Activated T-cell treated with anti-CD3 and anti-CD28 coated beads, Interleukin-2, amount 50 U/mL, for 1 hour (primary cell): ENCODE results near the gene MRPL55.
"Not testable (repeated sequence)": the region's sequence is repeated elsewhere in the genome, so short reads cannot be mapped to it uniquely, and the experiment has no call there.

ENCODE experiments used
- DNase-seq: peaks from one replicate; pipeline ENCODE4 v3.0.0-alpha.2; 2020

Gene MRPL55

DNA sequence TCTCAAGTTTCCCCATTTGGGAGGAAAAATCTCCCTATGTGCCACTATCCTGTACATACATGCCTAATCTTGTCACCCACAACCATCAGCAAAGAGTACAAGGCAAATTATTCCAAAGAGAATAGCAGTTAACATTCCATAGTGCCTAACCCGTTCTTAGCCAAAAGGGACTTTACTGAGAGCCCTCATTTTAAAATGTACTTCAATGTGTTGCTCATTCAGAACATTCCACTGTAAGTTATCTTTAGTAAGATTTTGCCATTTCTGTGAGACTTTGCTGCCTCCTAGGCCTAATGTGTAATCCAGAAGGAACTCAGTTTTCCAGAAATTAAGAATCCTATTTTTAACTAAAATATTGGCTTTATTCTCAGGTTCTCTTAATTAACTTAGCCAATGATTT, 11.3 kb upstream of the MRPL55 start:
- DNase-seq, result no peak

- DNase-seq, result no peak
Measured at GRCh38 chr1:228118040-228118439, 8.9 kb upstream of the MRPL55 start.

DNA sequence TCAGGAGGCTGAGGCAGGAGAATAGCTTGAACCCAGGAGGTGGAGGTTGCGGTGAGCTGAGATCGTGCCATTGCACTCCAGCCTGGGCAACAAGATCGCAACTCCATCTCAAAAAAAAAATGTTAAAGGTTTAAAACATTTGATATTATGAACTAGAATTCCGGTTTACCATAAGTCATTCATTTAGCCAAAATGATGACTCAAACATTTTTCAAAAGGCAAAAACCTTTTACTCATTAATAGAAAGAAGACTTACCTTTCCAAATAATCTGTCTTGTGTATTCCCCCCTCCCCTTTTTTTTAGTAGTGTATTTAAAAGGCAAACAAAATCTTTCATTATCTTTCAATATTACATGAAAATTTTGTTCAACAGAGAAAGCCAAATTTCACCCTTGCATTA, 8.2 kb upstream of the MRPL55 start:
- no peak for DNase-seq

DNA sequence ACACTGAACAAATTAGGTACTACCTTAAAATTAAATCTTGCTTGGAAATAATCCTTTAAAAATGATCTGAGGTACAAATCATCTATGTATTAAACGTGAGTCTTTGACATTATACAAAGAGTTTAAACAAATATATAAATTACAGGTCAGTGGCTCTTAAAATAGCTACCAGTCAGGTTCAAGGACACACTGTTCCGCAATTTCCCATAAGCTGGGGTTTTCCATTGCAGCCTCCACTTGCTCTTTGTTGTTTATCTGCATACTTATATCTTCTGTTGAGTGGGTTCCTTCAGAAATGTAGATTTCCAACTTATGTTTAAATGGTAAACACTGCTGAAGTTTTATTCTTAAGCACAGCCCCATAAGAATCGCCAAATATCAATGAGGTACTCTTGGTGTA, 5.7 kb upstream of the MRPL55 start:
- DNase-seq, result no peak

DNA sequence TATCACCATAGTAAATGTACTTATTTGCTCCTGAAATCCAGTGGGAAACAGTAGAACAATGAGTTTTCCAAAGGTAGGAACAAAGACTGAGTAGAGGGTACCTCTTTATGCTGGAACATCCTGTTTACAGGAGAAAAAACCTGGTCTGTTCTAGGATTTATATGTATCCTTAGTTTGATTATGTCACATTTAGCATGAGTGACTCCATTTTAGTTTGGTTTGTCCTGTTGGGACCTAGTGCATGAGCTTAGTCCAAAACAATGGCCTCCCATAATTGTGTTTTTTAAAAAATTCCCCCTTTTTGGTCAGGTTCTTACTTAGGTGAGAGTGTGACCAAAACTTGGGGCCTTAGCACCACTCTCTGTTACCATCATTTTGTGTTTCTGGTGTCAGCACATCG, 3.5 kb upstream of the MRPL55 start:
- DNase-seq, result no peak

- DNase-seq, result no peak
Measured at GRCh38 chr1:228112167-228112566, 3.1 kb upstream of the MRPL55 start.

GRCh38 chr1:228111315-228111714, 2.2 kb upstream of the MRPL55 start:
- DNase-seq, result not testable (repeated sequence)

- no peak for DNase-seq
Measured at GRCh38 chr1:228110556-228110955, 1.5 kb upstream of the MRPL55 start.

GRCh38 chr1:228109962-228110488, 926 bp upstream of the MRPL55 start:
- DNase-seq, result no peak

DNA sequence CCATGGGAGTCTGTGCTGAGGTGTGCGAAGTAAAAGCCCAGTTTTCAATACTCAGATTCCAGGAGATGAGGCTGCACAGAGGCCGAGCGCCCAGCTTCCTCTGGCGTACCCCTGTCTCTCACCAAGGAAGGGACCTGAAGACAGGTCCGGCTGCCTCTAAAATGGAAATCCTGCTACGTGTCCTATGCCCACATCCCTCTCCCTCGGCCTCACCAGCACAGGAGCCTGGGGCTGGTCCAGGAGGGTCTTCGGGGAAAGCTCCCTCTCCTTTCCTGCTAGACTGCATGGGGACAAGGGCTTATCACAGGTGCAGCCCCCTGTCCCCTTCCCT, 392 bp downstream of the MRPL55 start:
- no peak for DNase-seq

DNA sequence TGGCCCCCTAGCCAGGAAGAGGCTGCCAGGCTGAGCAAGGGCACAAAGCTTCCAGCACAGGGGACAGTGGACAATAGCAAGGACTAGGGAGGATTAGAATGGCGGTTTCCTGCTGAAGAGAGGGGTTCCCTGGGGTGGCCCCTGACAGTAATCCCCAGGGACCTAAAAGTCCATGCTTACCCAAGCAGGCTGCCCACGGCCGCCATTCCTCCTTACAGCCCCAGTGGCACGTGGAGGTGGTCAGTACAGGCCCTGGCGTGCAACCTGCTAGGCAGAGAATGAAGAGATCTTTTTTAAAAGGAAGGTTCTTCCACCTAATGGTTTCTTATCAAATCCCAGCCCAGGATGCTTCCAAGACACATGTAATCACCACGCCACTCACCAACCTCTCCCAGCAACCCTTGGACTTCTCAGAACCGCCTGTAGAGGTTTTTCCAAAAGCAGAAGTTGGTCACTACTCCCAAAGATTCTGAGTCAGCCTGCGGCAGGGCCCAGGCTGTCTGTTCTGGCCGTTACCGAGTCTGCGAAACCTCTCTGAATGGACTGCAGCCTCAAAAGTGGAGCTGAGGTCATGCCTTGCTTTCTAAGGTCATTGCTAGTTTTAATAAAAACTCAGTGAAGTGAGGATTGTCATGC, 926 bp downstream of the MRPL55 start:
- no peak for DNase-seq

GRCh38 chr1:228107636-228108035, 1.5 kb downstream of the MRPL55 start:
- no peak for DNase-seq

GRCh38 chr1:228106800-228107054, 2.4 kb downstream of the MRPL55 start:
- no peak for DNase-seq

DNA sequence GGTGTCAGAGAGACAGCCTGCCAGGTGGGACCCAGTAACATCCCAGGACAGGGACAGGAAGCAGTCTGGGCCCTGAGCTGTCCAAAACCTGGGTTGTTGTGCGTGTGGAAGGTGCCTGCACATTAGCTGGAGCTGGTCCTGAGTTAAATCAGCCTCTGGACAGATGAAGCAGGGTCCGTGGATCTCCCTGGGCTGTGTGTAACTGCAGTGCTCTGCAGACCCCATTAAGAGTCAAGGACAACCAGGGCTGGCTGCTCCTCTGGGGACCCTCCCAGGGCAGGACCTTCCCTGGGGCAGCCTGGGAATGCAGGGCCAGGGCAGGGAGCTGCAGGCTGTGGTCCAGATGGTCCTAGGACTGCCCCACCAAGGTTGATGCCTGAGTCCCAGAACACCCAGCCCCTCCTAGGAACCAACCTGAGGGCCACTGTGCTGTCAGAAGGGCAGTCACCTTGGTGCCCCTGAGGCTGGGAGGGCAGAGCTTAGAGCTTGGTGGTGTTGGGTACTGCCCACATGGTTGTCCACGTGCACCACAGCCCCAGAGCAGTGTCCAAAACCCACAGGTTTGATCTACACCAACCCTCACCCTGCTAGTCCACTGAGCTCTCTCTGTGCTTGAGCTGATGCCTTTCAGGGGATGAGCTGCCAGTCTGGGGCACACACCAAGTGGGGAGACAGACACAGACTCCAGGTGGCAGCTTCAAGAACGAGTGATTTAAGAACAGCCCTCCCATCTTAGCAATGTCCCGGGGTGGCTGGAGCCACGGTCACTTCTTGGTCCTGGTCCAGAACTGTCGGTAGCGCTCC, 2.9 kb downstream of the MRPL55 start:
- DNase-seq, result no peak

GRCh38 chr1:228105270-228105995, 3.7 kb downstream of the MRPL55 start:
- no peak for DNase-seq

GRCh38 chr1:228104526-228105269, 4.4 kb downstream of the MRPL55 start:
- DNase-seq, result no peak

GRCh38 chr1:228102791-228103620, 6.1 kb downstream of the MRPL55 start, which contains the start of gene C1orf35:
TSS of gene C1orf35 (minus strand) at chr1:228103325. CDS start at chr1:228103227, 98 bp downstream.
- DNase-seq, result peak; percentile 94

DNA sequence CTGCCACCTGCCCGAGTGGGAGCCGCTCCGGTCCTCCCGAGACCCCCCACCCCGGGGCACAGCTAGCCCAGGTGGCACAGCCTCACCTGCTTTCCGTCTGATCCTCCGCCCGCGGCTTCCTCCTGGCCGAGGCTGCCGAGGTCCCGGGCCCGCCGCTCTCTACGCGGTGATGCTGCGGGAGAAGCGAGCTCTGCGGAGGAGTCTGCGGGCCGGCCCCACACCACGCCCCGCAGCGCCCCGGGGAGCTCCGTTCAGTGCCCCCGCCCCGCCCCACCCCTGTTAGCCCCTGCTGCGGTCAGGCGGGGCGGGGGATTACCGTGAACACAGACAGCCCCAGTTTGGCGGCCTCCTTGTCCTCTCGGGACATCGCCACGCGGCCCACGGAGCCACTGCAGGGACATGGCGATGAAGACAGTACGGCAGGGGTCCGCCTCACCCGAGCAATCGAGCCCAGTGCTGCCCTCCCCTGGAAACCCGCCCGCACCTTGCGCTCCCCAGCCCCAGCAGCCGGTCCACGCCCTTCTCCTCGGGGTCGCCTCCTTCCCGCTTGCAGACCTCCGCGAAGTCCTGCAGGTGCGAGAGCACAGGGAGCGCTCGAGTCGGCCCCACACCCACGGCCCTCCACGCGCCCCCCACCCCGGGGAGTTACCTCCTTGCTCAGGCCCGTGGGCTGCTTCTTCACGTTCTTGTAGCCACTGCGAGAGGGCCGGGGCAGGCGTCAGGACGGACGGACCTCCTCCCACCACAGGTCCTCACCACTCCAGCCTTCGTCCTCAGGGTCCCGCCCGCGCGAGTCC, 6.9 kb downstream of the MRPL55 start:
- DNase-seq, result peak; percentile 74

DNA sequence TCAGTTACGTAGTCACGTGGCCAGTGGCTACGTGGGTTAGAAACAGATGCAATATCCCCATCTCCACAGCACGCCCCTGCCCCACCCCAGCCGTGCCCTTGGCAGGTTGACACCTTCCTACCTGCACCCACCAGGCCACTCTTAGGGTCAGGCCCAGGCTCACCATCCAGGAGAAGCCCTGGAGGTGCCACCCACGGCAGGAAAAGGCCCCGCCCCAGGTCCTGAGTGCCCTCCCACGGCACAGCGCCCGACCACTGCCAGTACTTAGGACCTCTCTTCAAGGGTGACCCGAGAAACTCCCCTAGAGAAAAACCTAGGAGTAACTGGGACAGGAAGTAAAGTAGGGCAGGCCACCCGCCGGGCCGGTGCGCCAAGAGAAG, 7.5 kb downstream of the MRPL55 start:
- DNase-seq, result peak; percentile 45

GRCh38 chr1:228100822-228101613, 8.1 kb downstream of the MRPL55 start:
- no peak for DNase-seq

DNA sequence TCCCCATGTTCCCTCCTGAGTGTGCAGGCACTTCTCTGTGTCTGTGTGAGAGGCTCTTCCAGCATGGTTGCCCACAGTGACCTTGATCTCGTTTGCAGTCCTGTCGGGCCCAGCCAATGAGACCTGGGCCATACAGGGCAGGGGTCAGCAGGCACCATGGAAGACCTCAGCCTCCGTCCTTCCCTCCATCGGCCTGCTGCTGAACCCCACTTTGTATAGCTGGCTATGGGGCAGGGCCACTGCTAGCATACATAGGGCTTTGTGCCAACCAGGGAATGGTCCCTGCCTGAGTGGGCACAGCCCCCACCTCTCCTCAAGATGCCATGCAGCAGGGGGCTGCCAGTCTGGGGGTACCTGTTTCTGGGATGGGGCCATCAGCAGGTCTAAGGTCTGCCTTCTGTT, 9.8 kb downstream of the MRPL55 start:
- DNase-seq, result no peak
